Cardiac muscle cell (in vitro differentiated cells and primary cell): ENCODE data around the gene TTPAL. TPM values are rescaled to one million over a fixed set of nuclear protein-coding genes. Genes with fewer than 3 reads are reported as not detected.
A peak's percentile ranks its signal among the peaks of the same experiment; 100 is the strongest.

Experiments
- DNase-seq, 2 donors: peaks; one replicate each; pipeline versions ENCODE4 v3.0.0 to v3.0.0-alpha.2; 2010 to 2017; ENCODE audit warnings: low read depth in 1 of 2, low spot score in 1 of 2
- H3K27ac ChIP-seq: fragments of 200-600 bp; sonication (generic); 2 replicates; pipeline ENCODE4 v1.5.1; 2016
- H3K27me3 ChIP-seq: fragments of 200-600 bp; sonication (generic); 2 replicates; pipeline ENCODE4 v1.6.0; 2016; ENCODE audit warnings: control low read depth
- H3K36me3 ChIP-seq: fragments of 200-600 bp; sonication (generic); 2 replicates; pipeline ENCODE4 v1.5.1; 2016; ENCODE audit warnings: control low read depth
- H3K4me1 ChIP-seq: fragments of 200-600 bp; sonication (generic); 2 replicates; pipeline ENCODE4 v1.8.1; 2017; ENCODE audit warnings: low read depth, mild to moderate bottlenecking, mixed run types
- H3K4me3 ChIP-seq: fragments of 200-600 bp; sonication (generic); 2 replicates; pipeline ENCODE4 v1.5.1; 2016; ENCODE audit warnings: mild to moderate bottlenecking
- H3K9me3 ChIP-seq: fragments of 200-600 bp; sonication (generic); 2 replicates; pipeline ENCODE4 v1.5.1; 2017; ENCODE audit warnings: low read depth, mild to moderate bottlenecking, control low read depth
- CTCF ChIP-seq: IDR thresholded peaks from 2 replicates; pipeline ENCODE4 v1.5.1; 2012; ENCODE audit warnings: low read depth, mild to moderate bottlenecking, low read length
- polyA plus RNA-seq: library from polyadenylated mRNA; unstranded; fragments of >200 nt; fragmentation: Nextera tagmentation; extraction: Ambion mirVana; gene quantifications from 2 replicates; pipeline ENCODE4 v1.2.1, GENCODE V29; 2016
- total RNA-seq: library from RNA; depleted of rRNA; stranded (reverse); fragments of >200 nt; gene quantifications from 2 replicates; pipeline ENCODE4 v1.2.3, GENCODE V29; 2016

Gene TTPAL
- total and polyA plus RNA-seq, 2 experiments from 2014 or later = 6.1 to 9.8 TPM

GRCh38 chr20:44431118-44431501 is 44.6 kb upstream of the TTPAL start:
- peak in 1 of 2 donors; percentile 19 for DNase-seq
- TF ChIP-seq CTCF = no peak
- Histone ChIP-seq H3K4me3 (no peak overlapping the region), H3K27me3 (no peaks in the 10 kb centered on the region), H3K27ac (no peak overlapping the region), H3K9me3 (no peaks in the 10 kb centered on the region), H3K4me1 (no peaks in the 10 kb centered on the region), H3K36me3 (no peaks in the 10 kb centered on the region)

GRCh38 chr20:44431502-44432234 is 44.0 kb upstream of the TTPAL start:
- no peaks in the 10 kb centered on the region for H3K9me3 ChIP-seq
- TF ChIP-seq CTCF = no peak
- H3K36me3 ChIP-seq = no peaks in the 10 kb centered on the region
- no peak overlapping the region for H3K27ac ChIP-seq
- H3K4me1 ChIP-seq = no peaks in the 10 kb centered on the region
- peak in 1 of 2 donors; percentile 45 for DNase-seq
- H3K27me3 ChIP-seq = no peaks in the 10 kb centered on the region
- H3K4me3 ChIP-seq = no peak overlapping the region

- H3K36me3 ChIP-seq = no peaks in the 10 kb centered on the region
- DNase-seq = no peak
Observed at GRCh38 chr20:44432618-44433577, 42.8 kb upstream of the TTPAL start.

GRCh38 chr20:44433751-44434538 is 41.7 kb upstream of the TTPAL start:
- Histone ChIP-seq H3K4me3 (no peak overlapping the region), H3K36me3 (no peaks in the 10 kb centered on the region), H3K4me1 (no peaks in the 10 kb centered on the region), H3K27ac (no peak overlapping the region), H3K27me3 (no peaks in the 10 kb centered on the region), H3K9me3 (no peaks in the 10 kb centered on the region)
- no peak for DNase-seq
- no peak for TF ChIP-seq CTCF

More at GRCh38 chr20:44432618-44433577, 42.8 kb upstream of the TTPAL start:
- Histone ChIP-seq H3K27me3 (no peaks in the 10 kb centered on the region), H3K27ac (no peak overlapping the region), H3K4me1 (no peaks in the 10 kb centered on the region), H3K9me3 (no peaks in the 10 kb centered on the region), H3K4me3 (no peak overlapping the region)
- TF ChIP-seq CTCF = no peak

- Histone ChIP-seq H3K27ac (no peak overlapping the region), H3K4me3 (no peak overlapping the region), H3K36me3 (no peaks in the 10 kb centered on the region), H3K27me3 (no peaks in the 10 kb centered on the region), H3K4me1 (no peaks in the 10 kb centered on the region), H3K9me3 (no peaks in the 10 kb centered on the region)
- no peak for DNase-seq
- no peak for TF ChIP-seq CTCF
Observed at GRCh38 chr20:44435630-44436335, 39.9 kb upstream of the TTPAL start.
